Stimulated activated CD8-positive, alpha-beta memory T cell treated with anti-CD3 and anti-CD28 coated beads, Interleukin-12 subunit alpha, Interleukin-12 subunit beta, amount 100 ng/mL, for 4 hours (primary cell): ENCODE measurements around the gene PHACTR4.
"Not testable (repeated sequence)": the region's sequence is repeated elsewhere in the genome, so short reads cannot be mapped to it uniquely, and the experiment has no call there.

Source experiments
- DNase-seq: peaks from one replicate; pipeline ENCODE4 v3.0.0-alpha.2; 2020; ENCODE audit warnings: low read depth

The PHACTR4 gene

GRCh38 chr1:28503117-28503516 is 133.6 kb downstream of the PHACTR4 start:
- DNase-seq = no peak

GRCh38 chr1:28505406-28506187 is 136.1 kb downstream of the PHACTR4 start, which contains the start of gene RCC1:
Gene RCC1 (plus strand): TSS chr1:28506043. CDS start chr1:28529867, 23,824 bp downstream.
- peak; percentile 89 for DNase-seq

DNA sequence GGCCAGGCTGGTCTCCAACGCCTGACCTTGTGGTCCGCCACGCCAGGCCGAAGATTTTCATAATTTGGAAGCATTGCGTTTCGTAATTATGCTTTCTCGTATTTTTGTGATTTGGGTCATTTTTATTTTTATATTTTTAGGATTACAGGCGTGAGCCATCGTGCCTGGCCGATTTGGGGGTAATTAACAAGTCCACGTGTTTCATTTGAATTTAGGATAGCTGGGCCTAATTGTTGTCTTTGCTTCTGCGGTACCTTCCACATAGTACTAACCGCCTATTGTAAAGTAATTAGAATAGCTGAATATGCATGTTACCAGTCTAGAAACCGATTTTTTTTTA is 137.3 kb downstream of the PHACTR4 start:
- DNase-seq = no peak

GRCh38 chr1:28507247-28507645 is 137.7 kb downstream of the PHACTR4 start:
- no peak for DNase-seq

DNA sequence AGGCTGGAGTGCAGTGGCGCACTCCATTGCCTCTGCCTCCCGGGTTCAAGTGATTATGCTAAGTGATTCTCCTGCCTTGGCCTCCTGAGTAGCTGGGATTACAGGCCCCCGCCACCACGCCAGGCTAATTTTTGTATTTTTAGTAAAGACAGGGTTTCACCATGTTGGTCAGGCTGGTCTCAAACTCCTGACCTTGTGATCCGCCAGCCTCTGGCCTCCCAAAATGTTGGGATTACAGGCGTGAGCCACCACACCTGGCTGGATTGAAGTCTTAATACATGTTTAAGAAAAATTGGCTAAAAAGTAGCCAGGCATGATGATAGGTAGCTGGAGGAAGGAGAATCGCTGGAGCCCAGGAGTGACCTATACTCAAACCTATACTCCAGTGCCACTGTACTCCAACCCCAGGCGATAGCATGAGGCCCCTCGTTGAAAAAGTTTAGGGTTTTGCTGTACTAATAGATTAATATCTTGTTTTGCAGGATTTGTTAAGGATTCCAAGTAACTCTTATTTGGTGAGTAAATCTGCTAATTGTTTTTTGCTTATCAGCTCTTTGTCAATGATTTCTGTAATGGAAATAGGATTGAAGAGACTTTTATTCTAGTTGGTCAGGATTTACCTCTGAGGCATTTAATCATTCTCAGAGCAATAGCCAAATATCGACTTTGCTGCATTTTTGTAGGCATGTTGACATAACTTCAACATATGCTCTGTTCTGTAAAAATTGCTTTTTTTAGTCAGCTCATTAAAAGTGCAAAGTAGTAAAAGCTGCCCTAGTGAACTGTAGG is 138.3 kb downstream of the PHACTR4 start:
- DNase-seq = no peak

GRCh38 chr1:28508435-28508754 is 138.9 kb downstream of the PHACTR4 start:
- no peak for DNase-seq

DNA sequence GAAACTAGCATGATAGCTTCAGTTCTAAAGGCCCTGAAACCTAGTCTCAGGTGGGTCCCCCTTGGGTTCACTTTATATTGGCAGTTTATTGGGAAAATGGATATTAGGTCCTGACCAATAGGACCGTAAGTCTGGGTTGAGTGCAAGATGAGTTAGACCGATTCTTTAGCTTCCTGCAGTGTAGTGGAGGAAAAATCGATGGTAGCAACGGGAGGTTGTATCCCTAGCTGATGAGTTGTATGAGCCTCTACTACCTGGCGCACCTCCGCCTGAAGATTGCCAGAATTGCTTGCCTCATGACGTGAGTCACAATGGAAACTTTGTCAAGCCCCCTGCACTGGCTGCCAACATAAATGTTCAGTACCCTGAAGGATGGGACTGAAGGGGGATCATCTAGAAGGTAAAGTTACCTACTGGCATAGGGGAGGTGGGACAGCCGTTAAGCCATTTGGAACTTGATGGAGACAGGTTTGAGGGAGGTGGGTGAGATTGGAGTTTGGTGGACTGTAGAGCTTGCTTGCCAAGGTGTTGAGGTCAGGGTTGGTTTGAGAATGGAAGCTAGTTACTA is 140.2 kb downstream of the PHACTR4 start:
- no peak for DNase-seq

DNA sequence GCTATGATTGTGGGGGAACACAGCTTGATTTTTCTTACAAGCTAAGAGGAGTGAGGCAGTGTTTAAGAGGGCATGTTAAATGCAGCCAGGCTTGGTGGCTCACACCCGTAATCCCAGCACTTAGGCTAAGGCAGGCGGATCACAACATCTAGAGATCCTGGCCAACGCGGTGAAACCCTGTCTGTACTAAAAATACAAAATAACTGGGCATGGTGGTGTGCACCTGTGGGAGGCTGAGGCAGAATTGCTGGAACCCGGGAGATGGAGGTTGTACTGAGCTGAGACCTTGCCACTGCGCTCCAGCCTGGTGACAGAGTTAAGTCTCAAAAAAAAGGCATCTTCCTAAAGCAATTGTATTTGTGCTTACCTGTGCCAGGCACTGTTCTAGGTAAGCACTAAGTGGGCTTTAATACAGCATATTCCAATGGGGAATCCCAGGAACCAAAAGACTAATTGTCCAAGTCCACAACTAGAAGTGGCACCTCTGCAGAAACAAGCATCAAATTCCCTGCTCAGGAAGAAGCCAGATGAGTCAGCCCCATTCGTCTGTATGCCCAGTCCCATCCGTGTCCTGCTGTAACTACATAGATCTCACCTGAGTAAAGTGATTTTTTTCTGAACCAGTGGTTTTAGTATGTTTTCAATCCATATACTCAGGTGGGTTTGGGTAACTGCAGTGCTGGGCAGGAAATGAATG is 140.9 kb downstream of the PHACTR4 start:
- DNase-seq = no peak

DNA sequence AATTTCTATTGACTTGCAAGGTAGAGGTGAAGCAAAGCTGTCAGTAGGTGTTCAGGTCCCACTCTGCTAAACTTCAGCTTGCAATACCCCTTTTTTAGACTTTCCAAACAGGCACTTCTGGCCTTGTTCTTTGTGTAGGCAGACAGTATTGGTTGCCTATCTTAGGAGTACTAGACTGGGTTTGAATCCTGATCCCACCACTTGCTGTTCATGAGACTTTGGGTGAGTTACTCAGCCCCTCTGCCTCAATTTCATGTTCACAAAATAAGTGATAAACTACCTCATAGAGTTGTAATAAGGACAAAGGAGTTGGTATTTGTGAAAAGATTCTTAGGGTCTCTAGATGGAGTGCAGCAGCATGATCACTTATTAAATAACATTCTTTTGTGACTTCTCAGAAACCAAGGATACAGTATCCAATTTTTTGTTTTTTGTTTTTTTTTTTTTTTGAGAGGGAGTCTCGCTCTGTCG is 141.5 kb downstream of the PHACTR4 start:
- no peak for DNase-seq

DNA sequence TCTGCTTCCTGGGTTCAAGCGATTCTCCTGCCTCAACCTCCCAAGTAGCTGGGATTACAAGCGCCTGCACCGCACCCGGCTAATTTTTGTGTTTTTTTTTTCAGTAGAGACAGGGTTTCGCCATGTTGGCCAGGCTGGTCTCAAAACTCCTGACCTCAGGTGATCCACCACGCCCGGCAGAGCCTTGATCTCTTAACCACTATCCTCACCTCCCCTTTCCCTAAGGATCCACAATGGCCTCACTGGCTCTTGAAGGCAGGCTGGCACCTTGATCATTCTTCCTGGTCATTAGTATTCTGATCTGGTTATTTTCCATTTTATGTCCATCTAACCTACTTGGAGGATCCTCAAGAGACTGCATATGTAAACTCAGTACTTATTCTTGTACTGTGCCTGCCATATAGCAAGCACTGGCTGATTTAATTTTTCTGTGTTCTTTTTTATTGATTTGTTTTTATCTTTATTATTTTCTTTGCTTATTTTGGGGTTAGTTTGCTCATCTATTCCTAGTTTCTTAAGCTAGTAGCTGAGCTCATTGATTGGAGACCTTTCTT is 142.6 kb downstream of the PHACTR4 start:
- DNase-seq = no peak

DNA sequence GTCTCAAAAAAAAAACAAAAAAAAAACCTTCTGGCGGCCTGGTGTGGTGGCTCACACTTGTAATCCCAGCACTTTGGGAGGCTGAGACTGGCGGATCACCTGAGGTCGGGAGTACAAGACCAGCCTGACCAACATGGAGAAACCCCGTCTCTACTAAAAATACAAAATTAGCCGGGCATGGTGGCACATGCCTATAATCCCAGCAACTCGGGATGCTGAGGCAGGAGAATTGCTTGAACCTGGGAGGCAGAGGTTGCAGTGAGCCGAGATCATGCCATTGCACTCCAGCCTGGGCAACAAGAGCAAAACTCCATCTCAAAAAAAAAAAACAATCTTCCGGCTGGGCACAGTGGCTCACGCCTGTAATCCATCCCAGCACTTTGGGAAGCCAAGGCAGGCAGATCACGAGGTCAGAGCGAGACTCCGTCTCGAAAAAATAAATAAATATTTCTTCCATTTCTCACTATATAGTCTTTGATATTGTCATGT is 144.9 kb downstream of the PHACTR4 start:
- DNase-seq = not testable (repeated sequence)

DNA sequence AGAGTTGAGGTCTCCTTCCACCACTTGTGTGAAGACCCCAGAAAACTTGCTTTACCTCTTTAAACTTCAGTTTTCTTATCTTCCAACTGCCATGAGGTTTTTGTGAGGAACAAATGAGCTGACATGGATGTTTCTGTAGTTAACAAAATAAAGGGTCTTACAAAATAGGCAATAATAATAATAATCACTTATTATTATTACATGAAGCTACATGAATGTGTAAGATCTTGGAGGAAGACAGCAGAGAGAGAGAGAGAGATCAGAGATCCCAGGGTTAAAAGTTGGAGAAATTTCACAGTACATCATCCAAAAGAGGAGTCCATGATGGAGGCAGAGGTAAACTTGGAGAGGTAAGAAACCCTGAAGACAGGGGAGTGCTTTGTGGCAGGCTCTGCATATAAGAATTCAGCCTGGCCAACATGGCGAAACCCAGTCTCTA is 147.0 kb downstream of the PHACTR4 start:
- DNase-seq = no peak

GRCh38 chr1:28517649-28517999 is 148.1 kb downstream of the PHACTR4 start:
- DNase-seq = no peak

GRCh38 chr1:28518000-28518744 is 148.6 kb downstream of the PHACTR4 start:
- peak; percentile 76 for DNase-seq

DNA sequence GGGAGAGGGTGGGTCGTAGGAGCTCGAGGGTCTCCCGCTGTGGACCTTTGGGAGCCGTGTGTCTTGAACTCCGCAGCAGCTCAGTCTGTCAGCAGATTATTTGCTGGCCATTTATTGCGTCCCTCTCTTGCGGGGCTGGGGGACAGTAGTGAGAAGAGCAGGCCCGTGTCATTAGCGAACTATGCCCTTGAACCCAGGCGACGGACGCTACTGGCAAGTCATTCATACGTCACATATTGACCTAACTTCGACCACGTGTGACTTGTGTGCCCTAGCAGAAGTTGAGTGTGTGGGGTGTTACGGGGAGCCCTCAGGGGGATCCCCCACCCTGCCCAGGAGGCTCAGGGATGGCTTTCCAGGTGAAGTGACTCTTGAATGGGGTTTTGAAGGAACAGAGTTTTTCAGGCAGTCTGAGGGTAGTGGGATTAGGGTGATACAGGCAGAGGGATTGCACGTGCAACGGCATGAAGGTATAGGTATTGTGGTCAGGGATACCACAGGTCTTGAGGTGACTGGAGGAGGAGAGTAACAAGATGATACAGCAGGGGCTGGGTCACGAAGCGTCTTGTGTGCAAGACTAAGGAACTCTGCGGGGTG is 149.3 kb downstream of the PHACTR4 start:
- no peak for DNase-seq

GRCh38 chr1:28519946-28520725 is 150.6 kb downstream of the PHACTR4 start:
- DNase-seq = no peak

DNA sequence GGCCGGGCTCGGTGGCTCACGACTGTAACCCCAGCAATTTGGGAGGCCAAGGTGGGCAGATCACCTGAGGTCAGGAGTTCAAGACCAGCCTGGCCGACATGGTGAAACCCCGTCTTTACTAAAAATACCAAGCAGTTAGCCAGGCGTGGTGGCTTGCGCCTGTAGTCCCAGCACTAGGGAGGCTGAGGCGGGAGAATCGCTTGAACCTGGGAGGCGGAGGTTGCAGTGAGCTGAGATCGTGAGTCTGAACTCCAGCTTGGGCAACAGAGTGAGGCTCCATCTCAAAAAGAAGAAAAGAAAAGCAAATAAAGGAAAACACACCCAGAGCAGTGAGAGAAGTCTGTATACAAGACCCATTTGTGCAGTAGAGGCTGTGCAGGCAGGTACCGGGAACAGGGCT is 151.3 kb downstream of the PHACTR4 start:
- DNase-seq = not testable (repeated sequence)

DNA sequence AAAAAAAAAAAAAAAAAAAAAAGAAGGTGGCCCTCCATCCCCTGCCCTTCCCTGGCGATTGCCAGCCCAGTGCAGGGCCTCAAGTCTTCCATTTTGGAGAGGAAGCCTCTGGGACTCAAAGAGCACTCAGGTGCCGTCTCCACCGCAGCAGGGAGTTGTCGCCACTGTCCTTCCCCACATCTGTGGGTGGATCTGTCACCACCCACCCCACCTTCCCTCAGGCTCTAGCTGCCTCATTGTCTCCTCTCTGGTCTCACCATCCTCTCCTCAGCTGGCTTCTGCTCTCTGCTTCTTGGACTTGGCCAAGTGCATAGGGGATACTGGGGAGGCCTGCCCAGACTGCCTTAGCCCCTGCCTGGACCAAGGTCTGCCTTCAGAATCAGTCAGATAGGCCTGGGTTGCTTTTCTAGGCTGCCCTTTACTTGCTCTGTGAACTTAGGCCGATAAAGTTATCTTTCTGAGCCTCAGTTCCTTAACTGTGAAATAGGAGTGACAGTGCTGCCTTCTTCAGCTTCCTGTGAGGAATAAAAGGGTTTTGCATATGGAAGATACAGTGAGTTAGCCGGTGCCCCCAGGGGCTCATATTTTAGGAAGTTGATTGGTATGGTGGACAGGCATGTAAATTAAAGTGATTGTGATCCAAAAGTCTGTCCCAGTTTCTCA is 152.1 kb downstream of the PHACTR4 start:
- DNase-seq = no peak

GRCh38 chr1:28522537-28522936 is 153.0 kb downstream of the PHACTR4 start:
- not testable (repeated sequence) for DNase-seq
